Loucy (cell line): Measurements from ENCODE around the gene MMP11.

Source experiments
- CTCF ChIP-seq: fragments of 200-600 bp; sonication (generic); conservative IDR thresholded peaks from 2 replicates; pipeline ENCODE4 v1.5.1; 2014; ENCODE audit warnings: mild to moderate bottlenecking, antibody characterized with exemption, low read length
- EZH2phosphoT487 ChIP-seq: fragments of 200-600 bp; IDR thresholded peaks from 2 replicates; pipeline ENCODE4 v1.6.1; 2018; ENCODE audit warnings: antibody characterized with exemption, mild to moderate bottlenecking, moderate library complexity, borderline replicate concordance

- TF ChIP-seq CTCF: no peak
- no peak for TF ChIP-seq EZH2phosphoT487
Observed at GRCh38 chr22:23800297-23801237, 27.9 kb downstream of the MMP11 start.
